ENCODE results near the gene ACTN2.

- TF ChIP-seq CTCF (IDR thresholded peaks at IDR 0.05) (no peak), POLR2A (IDR thresholded peaks at IDR 0.05) (no peak)
Measured at GRCh38 chr1:236799001-236799400, 112.7 kb downstream of the ACTN2 start.
